Renal pelvis (tissue), 12 donors: ENCODE data around the gene HTR2A. TPM values are rescaled to one million over a fixed set of nuclear protein-coding genes. Genes with fewer than 3 reads are reported as not detected.

Experiments used
- DNase-seq: peaks from one replicate; pipeline ENCODE4 v3.0.0-alpha.2; 2013
- long read RNA-seq, 16 experiments: transcript quantifications; one replicate each; lab custom pipeline, GENCODE V29; 2026
- polyA plus RNA-seq, 3 donors: library from polyadenylated mRNA; unstranded; fragments of 120-200 nt; gene quantifications; one replicate each; pipeline ENCODE4 v1.2.1, GENCODE V29; 2013; ENCODE audit not compliant: insufficient read length in 3 of 3

HTR2A gene
- 1 to 10 TPM in 1 of 3 donors, under 1 TPM in 2; 0.38 to 1.2 (median 0.61) TPM for polyA plus RNA-seq
- long read RNA-seq, donor 1, full-length matches to known transcripts = 1 of 1 reads
- long read RNA-seq, donor 1, partial matches to known transcripts = 0 of 1 reads
- long read RNA-seq, donor 1, other reads (novel, unspliced or antisense) = 0 of 1 reads
- long read RNA-seq, donor 2, full-length matches to known transcripts = 2 of 2 reads
- long read RNA-seq, donor 2, partial matches to known transcripts = 0 of 2 reads
- long read RNA-seq, donor 2, other reads (novel, unspliced or antisense) = 0 of 2 reads
- long read RNA-seq, donor 3 = 0 reads
- long read RNA-seq, donor 4, partial matches to known transcripts = 0 of 1 reads
- long read RNA-seq, donor 4, other reads (novel, unspliced or antisense) = 0 of 1 reads
- long read RNA-seq, donor 5 = 0 reads
- long read RNA-seq, donor 6, full-length matches to known transcripts = 2 of 2 reads
- long read RNA-seq, donor 6, partial matches to known transcripts = 0 of 2 reads
- long read RNA-seq, donor 6, other reads (novel, unspliced or antisense) = 0 of 2 reads
- long read RNA-seq, donor 7 = 0 reads
- long read RNA-seq, donor 8 = 0 reads
- long read RNA-seq, donor 9, full-length matches to known transcripts = 1 of 1 reads
- long read RNA-seq, donor 9, partial matches to known transcripts = 0 of 1 reads
- long read RNA-seq, donor 9, other reads (novel, unspliced or antisense) = 0 of 1 reads
- long read RNA-seq, donor 10 = 0 reads
- long read RNA-seq, donor 11, full-length matches to known transcripts = 1 of 1 reads
- long read RNA-seq, donor 11, partial matches to known transcripts = 0 of 1 reads
- long read RNA-seq, donor 11, other reads (novel, unspliced or antisense) = 0 of 1 reads
- long read RNA-seq, donor 12, full-length matches to known transcripts = 1 of 1 reads
- long read RNA-seq, donor 12, partial matches to known transcripts = 0 of 1 reads
- long read RNA-seq, donor 12, other reads (novel, unspliced or antisense) = 0 of 1 reads
- long read RNA-seq, donor 13 = 0 reads
- long read RNA-seq, donor 14 = 0 reads
- long read RNA-seq, donor 15 = 0 reads
- long read RNA-seq, donor 16 = 0 reads

DNA sequence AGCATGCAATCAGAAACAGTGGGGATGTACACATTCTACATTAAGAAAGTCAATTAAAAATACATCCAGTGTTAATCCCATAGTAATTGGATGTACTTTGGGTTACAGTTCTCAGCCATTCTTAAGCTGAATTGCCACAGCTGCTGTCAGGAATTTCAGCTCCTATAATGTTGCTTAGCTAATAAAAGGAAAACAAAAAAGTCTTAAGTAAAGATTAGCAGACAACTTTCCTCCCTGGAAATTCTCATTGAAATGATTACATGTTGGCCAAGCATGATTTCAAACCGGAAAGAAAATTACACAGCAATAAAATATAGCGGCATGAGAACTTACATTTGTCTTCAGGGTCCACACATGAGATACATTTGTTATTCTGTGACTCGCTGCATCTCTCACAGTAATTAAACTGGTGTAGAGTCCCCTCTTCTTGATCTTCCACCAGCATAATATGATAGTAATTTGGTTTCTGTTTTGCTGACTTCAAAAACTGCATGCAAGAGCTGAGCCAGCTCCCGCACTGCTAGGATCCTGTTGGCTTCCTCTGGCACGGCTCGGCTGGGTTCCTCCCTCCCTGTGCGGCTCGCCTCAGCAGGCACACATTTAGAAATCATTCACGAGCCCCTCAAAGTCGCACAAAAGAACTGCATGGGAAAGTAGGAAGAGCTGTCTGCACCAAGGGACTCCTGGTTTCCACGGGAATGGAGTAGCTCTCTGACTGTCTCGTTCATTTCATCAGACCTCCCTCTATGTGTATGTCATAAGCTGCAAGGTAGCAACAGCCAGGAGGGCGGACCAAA is at the start of gene HTR2A:
Gene HTR2A, minus strand, starts transcription at position 713 of the 797 bp plus-strand sequence. CDS start 1,147 bp downstream, outside the sequence.
- DNase-seq = peak; percentile 52

- DNase-seq = no peak
Measured at GRCh38 chr13:46936525-46936924, 39.7 kb upstream of the HTR2A start.

DNA sequence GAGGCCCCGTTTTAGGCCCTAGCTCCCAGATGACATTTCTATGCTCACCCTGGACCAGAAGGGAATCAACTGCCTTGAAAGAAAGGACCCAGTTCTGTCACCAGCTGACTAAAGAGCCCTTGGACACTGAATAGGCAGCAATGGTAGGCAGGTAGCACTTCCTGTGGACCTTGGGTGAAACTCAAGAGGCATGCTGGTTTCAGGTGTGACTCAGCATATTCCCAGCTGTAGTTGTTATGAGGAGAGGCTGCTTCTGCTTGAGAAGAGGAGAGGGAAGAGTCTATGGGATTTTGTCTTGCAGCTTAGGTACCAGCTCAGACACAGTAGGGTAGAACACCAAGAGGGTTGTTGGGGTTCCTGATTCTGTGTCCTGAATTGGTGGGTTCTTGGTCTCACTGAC is 37.9 kb upstream of the HTR2A start:
- no peak for DNase-seq

DNA sequence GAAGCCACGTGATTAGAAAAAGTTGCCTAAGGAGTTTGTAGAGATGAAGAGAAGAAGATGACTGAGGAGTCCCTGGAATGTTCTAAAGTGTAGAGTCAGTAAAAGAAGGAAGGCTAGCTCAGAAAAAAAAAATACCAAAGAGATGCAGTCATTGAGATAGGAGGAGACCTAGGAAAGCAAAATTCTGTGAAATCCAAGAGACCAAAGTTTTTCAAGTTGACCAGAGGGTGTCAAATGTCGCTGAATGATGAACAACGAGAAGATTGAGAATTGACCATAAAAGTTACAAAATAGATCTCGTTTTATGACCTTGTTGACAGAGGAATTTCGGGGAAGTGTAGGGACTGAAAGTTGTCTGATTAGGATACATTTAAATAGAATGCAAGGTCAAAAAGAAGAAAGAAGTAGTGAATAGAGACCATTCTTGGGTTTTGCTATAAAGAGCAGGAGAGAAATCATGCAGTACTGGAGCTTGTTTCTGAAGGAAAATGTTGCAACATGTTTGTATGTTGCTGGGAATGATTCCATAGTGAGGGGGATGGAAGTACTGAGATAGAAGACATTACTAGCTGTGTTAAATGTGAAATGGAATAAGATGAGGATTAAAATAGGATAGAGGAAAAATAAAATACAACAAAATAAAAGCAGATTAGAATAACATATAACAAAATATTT is 30.2 kb upstream of the HTR2A start:
- DNase-seq = no peak

DNA sequence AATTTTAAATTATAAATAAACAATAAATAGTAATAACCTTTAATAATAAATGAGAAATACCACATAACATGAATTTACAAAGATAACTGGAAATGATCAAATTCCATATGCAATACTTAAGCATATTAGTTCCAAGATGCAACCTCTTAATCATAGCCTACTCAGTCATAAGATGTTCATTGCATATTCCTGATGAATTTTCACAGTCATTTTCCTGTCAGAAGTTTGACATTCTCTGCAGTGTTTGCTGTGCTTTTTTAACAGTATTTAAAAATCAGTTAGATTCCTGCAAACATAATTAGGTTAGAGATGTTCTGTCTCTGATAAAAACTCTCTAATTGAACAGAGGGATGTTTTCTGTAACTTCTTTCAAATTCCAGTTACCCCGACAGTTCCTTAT is 28.6 kb upstream of the HTR2A start:
- no peak for DNase-seq

- no peak for DNase-seq
Measured at GRCh38 chr13:46914341-46914740, 17.5 kb upstream of the HTR2A start.

DNA sequence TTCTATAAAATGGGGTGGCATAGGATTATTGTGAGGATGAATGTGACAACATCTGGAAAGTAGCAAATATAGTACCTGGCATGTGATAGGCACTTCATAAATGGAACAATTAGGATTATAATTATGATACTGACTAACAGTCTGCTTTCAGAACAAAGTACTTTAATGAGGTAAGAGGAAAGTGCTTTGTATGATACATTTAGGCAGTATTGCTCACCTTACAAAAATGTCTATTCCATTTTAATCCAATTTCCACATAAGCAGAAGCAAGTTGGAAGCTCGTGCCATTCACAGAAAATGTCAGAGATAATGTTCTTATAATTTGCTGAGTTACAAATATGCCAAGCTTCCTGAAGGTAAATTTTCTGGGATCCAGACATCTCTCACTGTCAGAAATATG is 16.9 kb upstream of the HTR2A start:
- DNase-seq = no peak

- no peak for DNase-seq
Measured at GRCh38 chr13:46909042-46909441, 12.2 kb upstream of the HTR2A start.

GRCh38 chr13:46908501-46908900 is 11.6 kb upstream of the HTR2A start:
- no peak for DNase-seq

DNA sequence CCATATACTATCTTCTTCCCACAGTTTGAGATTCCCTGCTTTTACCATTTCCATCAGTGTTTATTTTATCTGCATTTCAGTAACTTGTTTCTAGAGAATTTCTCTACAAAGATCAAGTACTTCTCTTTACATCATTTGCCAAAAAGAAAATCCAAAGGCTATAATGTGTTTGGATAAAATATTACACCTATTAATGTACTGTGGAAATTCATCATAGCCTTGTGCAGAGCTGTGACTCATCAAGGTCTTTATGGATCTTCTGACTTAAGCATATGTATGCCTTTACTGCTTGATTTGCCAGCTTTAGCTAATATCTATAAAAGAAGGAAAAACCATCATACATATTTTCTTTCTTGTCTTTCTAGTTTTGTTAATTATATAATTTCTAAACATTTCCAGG is 9.6 kb upstream of the HTR2A start:
- no peak for DNase-seq

GRCh38 chr13:46905249-46905648 is 8.4 kb upstream of the HTR2A start:
- no peak for DNase-seq

DNA sequence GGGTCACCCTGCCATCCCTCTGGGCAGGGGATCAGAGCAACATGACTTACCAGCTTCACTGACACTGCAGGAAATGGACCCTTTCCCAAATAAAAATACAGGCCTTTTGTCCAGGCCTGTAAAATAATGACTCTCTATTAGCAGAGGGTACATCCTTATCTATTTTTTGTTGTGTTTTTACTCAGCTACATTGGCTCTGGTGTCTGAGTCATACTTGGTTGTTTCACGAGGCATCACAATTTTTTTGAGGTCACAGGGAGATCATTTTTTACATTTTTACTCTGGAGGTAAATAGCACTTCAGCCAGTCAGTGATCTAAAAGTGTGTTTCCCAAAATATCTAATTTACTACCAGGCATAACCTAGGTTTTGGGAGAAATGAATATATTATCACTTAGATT is 6.9 kb upstream of the HTR2A start:
- DNase-seq = no peak

DNA sequence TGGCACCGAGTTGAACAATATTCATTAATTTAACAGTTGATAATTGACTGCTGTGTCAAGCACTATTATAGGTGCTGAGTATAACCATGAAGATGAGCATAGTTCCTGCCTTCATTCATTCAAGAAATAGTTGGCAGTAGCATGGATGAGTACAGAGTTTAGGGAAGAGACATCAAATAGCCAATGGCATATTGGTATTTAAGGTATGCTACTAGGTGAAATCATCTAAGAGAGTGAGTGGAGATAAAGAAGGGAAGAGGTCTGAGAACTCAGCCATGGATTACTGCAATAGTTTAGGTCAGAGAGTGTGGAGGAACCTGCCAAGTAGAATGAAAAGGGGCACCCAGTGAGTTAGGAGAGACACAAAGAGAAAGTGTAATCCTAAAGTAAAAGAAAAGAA is 4.9 kb upstream of the HTR2A start:
- DNase-seq = no peak

- DNase-seq = no peak
Measured at GRCh38 chr13:46899801-46900200, 2.9 kb upstream of the HTR2A start.

DNA sequence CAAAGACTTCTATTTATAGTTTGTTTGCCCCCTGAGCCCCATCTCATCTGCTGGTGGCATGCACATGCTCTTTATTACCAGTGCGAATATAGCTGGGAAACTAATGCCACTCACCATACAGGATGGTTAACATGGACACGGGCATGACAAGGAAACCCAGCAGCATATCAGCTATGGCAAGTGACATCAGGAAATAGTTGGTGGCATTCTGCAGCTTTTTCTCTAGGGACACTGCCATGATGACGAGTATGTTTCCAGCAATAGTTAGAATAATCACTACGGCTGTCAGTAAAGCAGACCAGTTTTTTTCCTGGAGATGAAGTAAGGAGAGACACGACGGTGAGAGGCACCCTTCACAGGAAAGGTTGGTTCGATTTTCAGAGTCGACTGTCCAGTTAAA is 1.5 kb downstream of the HTR2A start:
- DNase-seq = no peak

GRCh38 chr13:46894568-46894967 is 2.3 kb downstream of the HTR2A start:
- no peak for DNase-seq

- peak; percentile 69 for DNase-seq
Measured at GRCh38 chr13:46893798-46894560, 2.9 kb downstream of the HTR2A start.

DNA sequence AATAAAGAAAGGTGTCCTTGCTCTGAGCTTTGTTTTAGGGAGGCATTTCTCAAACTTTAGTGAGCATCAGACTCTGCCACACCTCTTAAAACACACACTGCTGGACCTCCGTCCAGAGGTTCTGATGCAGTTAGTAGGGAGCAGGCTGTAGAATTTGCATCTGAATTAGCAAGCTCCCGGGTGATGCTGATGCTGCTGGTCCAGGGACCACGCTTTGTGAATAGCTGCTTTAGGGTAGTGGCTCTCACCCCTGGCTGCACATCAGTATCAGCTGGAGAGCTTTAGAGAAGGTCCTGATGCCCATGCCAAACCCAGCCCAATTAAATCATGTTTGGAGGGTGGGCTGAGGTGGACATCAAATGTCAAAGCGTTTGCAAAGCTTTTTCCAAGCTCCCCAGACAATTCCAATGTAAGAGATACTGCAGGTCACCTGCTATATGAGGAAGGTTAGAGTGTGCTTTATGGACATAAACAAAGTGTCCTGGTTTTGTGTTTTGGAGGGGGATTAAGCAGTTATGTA is 3.6 kb downstream of the HTR2A start:
- peak; percentile 0 for DNase-seq

GRCh38 chr13:46885018-46885417 is 11.8 kb downstream of the HTR2A start:
- DNase-seq = no peak

GRCh38 chr13:46884531-46884930 is 12.3 kb downstream of the HTR2A start:
- DNase-seq = no peak
